Chondrocyte (in vitro differentiated cells): ENCODE results near the gene RECK. TPM values are rescaled to one million over a fixed set of nuclear protein-coding genes. Genes with fewer than 3 reads are reported as not detected.
A peak's percentile ranks its signal among the peaks of the same experiment; 100 is the strongest.
"Not testable (repeated sequence)": the region's sequence is repeated elsewhere in the genome, so short reads cannot be mapped to it uniquely, and the experiment has no call there.

Experiments used
- DNase-seq: peaks from one replicate; pipeline ENCODE4 v3.0.0; 2021; ENCODE audit warnings: mixed read lengths, low spot score
- H3K27ac Mint-ChIP-seq: one replicate; pipeline ENCODE4 v1.8.0; 2021; ENCODE audit warnings: mild to moderate bottlenecking, moderate library complexity, mixed read lengths; ENCODE audit not compliant: unreplicated experiment
- H3K27me3 Mint-ChIP-seq: 2 replicates; pipeline ENCODE4 v1.8.0; 2021; ENCODE audit warnings: low read depth, mixed read lengths
- H3K36me3 Mint-ChIP-seq: 2 replicates; pipeline ENCODE4 v1.8.0; 2021; ENCODE audit warnings: low read depth, mixed read lengths
- H3K4me1 Mint-ChIP-seq: 2 replicates; pipeline ENCODE4 v1.8.0; 2021; ENCODE audit warnings: low read depth, mild to moderate bottlenecking, mixed read lengths
- H3K4me3 Mint-ChIP-seq: one replicate; pipeline ENCODE4 v1.8.0; 2021; ENCODE audit warnings: mild to moderate bottlenecking, moderate library complexity, mixed read lengths; ENCODE audit not compliant: unreplicated experiment
- H3K9me3 Mint-ChIP-seq: 2 replicates; pipeline ENCODE4 v1.8.0; 2021; ENCODE audit warnings: low read depth, mixed read lengths
- total RNA-seq: library from RNA; stranded (reverse); gene quantifications from 3 replicates; pipeline ENCODE4 v1.2.1, GENCODE V29; 2021
- TF ChIP-seq, protein P1 (sequence below): fragments of 200-600 bp; sonication (generic); IDR thresholded peaks from 2 replicates; pipeline ENCODE4 v1.5.0; 2021; ENCODE audit warnings: antibody characterized with exemption, mild to moderate bottlenecking, moderate library complexity

RECK gene
- total RNA-seq, 1 donor from 2014 or later, result 33.5 TPM

DNA sequence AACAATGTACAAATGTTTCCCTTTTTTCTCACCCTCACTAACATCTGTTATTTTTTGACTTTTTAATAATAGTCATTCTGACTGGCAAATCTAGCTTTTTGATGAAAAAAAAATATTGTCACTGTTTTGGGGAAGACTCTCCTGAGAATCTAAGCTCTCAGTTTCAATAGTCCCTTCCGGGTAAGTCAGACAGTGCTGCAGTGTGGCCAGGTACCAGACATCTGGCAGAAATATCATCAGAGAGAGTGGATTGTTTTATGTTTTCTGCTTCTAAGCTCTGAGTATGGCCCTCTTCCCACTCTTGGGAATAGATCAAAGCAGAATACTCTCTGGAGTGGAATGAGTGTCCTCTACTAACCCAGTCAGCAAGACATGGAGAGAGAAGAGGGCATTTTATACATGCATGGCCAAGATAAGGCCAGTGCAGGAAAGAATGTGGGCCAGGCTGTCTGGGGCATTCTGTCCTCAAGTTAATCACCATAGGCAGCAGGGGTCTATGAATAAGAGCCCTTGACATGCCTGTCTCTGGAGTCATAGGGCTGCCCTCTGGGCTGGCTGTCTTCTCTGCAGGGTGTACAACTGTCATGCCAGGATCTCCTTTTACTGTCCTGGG is 40.2 kb upstream of the RECK start:
- DNase-seq, result no peak
- Mint-ChIP-seq H3K4me3 (no peak overlapping the region), H3K27ac (peak overlapping the region; percentile 75), H3K4me1 (peaks cover 28% of the 10 kb centered on the region), H3K9me3 (peaks cover 7% of the 10 kb centered on the region), H3K27me3 (no peaks in the 10 kb centered on the region), H3K36me3 (no peaks in the 10 kb centered on the region)
- TF ChIP-seq, protein P1, sequence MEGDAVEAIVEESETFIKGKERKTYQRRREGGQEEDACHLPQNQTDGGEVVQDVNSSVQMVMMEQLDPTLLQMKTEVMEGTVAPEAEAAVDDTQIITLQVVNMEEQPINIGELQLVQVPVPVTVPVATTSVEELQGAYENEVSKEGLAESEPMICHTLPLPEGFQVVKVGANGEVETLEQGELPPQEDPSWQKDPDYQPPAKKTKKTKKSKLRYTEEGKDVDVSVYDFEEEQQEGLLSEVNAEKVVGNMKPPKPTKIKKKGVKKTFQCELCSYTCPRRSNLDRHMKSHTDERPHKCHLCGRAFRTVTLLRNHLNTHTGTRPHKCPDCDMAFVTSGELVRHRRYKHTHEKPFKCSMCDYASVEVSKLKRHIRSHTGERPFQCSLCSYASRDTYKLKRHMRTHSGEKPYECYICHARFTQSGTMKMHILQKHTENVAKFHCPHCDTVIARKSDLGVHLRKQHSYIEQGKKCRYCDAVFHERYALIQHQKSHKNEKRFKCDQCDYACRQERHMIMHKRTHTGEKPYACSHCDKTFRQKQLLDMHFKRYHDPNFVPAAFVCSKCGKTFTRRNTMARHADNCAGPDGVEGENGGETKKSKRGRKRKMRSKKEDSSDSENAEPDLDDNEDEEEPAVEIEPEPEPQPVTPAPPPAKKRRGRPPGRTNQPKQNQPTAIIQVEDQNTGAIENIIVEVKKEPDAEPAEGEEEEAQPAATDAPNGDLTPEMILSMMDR, result no peak

DNA sequence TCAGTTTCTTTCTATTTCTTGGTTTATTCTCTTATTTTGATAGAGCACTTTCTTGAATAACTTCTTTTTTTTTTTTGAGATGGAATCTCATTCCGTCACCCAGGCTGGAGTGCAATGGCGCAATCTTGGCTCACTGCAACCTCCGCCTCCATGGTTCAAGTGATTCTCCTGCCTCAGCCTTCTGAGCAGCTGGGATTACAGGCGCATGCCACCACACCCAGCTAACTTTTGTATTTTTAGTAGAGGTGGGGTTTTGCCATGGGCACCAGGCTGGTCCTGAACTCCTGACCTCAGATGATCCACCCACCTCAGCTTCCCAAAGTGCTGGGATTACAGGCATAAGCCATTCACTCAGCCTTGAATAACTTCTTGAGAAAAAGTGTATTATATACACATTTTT is 39.7 kb upstream of the RECK start:
- H3K4me1 Mint-ChIP-seq, result peaks cover 28% of the 10 kb centered on the region
- H3K27ac Mint-ChIP-seq, result peak overlapping the region; percentile 75
- not testable (repeated sequence) for H3K36me3 Mint-ChIP-seq, H3K9me3 Mint-ChIP-seq, H3K27me3 Mint-ChIP-seq, DNase-seq, H3K4me3 Mint-ChIP-seq

DNA sequence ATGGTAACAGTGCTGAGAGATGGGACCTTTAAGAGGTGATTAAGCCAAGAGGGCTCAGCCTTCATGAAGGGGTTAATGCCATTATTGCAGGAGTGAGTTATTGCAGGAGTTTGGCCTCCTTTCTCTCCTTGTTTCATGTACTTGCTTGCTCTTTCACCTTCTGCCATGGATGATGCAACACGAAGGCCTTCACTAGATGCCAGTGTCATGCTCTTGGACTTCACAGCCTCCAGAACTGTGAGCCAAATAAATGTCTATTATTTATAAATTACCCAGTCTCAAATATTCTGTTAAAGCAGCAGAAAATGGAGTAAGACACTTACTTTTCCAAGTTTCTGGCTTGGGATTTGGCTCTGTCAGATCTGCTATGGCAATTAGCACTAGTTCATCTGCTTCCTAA is 38.4 kb upstream of the RECK start:
- peaks cover 7% of the 10 kb centered on the region for H3K9me3 Mint-ChIP-seq
- no peak overlapping the region for H3K27ac Mint-ChIP-seq
- H3K4me1 Mint-ChIP-seq, result peaks cover 23% of the 10 kb centered on the region
- no peak for DNase-seq
- TF ChIP-seq, protein P1, result no peak
- H3K4me3 Mint-ChIP-seq, result no peak overlapping the region
- no peaks in the 10 kb centered on the region for H3K36me3 Mint-ChIP-seq
- H3K27me3 Mint-ChIP-seq, result no peaks in the 10 kb centered on the region

DNA sequence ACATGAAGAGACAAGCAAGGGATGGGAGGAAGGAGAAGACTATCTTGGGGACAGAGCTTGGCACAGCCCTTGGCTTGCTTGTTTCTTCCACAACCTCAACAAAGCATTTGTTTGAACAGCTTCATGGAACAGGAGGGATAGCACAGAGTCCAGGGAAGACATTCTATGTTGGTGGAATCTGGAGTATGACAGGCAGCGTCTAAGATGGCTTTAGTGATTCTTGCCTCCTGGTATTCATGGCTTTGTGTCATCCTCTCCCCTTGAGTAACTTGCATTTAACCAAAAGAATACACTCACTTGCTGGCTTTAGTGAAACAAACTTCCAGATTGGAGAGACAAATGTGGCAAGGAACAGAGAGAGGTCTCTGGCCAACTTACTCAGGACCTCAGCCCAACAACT is 30.8 kb upstream of the RECK start:
- Mint-ChIP-seq H3K4me1 (peaks cover 5% of the 10 kb centered on the region), H3K27me3 (no peaks in the 10 kb centered on the region), H3K36me3 (peaks cover 2% of the 10 kb centered on the region), H3K9me3 (peaks cover 10% of the 10 kb centered on the region), H3K4me3 (no peak overlapping the region), H3K27ac (no peak overlapping the region)
- no peak for DNase-seq
- TF ChIP-seq, protein P1, result no peak

DNA sequence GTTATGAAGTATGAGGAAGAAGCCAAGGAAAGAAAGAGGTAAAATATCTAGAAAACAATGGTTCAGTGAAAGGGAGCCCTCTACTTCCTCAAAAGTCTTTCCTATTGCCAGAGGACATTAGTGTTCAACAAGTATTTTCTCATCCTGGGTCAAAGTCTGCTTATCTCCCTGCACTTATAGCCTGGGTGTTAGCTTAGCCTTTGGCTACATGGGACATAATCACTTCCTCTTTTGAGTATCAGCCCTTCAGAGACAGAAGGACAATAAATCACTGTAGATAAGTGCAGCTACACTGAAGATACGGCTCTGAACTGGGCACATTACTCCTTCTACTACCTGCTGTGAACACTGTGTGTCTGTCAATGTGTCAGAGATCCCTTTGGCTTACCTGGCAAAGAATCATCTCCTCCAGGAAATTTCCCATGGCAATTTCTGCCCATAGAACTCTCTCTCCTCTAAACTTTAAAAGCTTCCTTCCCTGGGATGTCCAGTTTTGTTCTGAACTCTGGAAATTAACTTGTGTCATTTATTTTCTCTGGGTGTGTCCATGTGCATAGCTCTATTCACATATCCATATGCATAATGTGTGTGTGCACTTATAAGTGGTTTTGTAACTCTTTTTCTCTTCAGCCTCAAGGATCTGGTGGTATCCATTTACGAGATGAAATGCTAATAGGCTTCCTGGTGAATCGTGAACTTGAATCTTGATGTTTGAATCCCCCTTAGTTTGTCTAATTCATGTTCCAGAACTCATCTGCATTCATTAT is 30.0 kb upstream of the RECK start:
- Mint-ChIP-seq H3K4me1 (peaks cover 13% of the 10 kb centered on the region), H3K9me3 (peaks cover 10% of the 10 kb centered on the region), H3K27ac (no peak overlapping the region), H3K36me3 (peaks cover 2% of the 10 kb centered on the region), H3K4me3 (no peak overlapping the region), H3K27me3 (no peaks in the 10 kb centered on the region)
- TF ChIP-seq, protein P1, result no peak
- DNase-seq, result no peak
